ENCODE measurements around the gene FKBP14.
A peak's percentile ranks its signal among the peaks of the same experiment; 100 is the strongest.

FKBP14 gene

DNA sequence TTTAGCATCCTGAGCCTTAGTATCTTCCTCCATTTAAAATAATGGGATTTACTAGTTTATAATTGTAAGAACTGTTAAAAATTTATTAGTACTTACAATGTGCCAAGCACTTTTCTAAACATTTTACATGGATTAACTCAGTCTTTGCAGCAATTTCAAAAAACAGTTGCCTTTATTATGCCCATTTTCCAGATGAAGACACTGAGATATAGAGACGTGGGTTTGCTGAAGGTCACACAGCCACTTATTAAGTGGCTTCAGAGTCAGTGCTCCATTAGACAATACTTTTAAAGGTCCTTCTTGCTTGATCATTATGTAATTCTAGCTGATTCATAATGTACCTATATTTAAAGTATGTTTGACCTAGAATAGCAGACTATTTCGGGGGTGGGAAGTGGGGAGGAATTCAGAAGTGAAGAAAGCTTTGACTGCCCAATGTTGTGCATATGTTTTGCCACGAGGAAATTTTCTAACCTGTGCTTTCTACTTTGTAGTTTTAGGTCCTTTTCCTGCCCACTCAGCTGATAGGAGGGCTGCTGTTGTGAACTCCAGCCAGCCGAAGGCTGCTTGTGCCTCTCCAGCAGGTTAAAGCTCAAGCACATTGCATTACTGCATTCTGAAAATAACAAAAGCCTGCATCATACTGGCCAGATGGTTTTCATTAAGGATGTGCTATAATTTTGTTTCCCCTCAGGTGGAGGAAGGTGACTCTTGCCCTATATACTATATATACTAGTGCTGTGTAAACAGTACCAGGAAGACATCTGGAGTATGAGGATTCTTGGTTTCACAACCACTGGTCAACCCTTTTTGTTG lies 6.0 kb upstream of the FKBP14 start:
- no peak for DNase-seq

DNA sequence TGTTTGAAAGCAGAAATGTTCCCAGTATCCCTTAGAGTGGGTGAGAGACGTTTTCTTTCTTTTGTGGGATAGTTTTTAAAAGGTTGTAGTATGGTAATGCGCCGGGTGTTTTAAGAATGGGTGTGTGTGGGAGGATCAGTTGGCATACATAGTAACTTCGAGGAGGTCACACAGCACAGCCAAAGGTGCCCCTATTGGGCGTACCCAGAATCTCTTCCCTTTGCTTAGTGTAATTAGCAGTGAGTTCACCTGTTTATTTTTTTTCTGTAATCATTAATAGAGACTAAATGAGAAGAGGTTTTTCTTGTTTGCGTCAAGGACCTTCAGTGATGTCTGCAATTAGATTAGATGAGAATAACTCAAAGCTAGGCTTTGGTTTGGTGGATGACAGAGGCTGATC lies 3.2 kb upstream of the FKBP14 start:
- no peak for DNase-seq

DNA sequence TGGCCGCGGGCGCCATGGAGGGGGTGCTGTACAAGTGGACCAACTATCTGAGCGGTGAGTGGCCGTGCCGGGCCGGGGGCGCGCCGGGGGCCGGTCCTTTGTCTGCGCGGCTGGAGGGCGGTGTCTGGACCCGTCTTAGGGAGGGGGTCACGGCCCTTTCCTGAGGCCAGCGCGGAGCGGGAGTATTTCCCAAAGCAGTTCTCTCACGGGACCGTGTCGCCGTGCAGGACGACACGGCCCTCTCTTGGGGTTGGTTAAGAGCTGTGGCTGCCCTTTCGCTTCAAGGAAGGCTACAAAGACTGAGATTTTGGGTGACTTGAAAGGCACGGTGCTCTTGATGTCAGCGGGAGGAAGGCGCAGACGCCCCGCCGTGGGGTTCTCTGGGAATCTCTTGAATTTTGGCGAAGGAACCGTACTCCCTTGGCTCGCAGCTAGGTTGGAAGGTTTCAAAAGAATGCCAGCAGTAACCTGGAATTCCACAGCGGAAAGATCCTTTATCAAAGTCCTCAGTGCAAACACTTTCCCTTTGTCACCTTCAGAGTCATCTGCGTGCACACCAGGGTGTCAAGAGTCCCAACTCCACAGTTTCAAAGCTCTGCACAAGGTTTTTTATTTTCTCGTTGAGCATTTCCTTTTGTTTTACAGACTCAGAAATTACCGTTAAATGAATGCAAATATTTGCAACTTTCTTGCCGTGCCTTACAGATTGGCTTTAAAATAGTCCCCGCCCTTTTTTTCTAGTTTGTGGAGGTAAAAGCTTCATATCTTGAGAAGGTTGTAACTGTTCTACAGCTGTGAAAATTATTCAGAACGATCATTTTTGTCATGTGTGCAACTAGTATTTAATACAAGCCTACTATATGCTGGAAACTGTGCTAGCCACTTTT lies 2.5 kb upstream of the FKBP14 start:
- DNase-seq: peak; percentile 33

DNA sequence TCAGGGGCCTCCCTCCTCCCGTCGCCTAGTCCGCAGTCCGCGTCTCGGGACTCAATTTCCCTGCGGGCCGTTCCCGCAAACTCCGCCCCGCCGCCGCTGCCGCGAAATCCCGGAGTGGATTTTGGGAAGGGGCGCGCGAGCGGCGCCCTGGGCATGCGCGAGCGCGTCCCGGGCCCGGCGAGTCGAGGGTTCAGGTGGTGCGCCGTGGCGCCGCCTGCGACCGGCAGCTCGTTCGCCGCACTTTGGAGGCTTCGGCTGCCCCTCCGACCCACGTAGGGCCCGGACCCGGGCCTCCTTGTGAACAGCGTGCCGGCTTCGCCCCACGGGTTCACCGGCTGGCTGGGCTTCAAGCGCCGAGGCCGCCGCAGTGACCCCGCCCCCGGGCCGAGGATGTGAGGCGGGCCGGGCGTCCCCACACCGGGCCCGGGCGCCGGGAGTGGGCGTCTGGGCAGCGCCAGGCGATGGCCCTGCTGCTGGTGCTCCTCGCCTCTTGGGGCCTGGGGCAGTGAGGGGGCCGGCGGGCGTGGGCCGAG lies 1.8 kb upstream of the FKBP14 start, which contains the start of gene PLEKHA8:
PLEKHA8 (plus strand) TSS at position 197 of the 533 bp plus-strand sequence. CDS start 351 bp downstream, outside the sequence.
- DNase-seq: peak; percentile 92

DNA sequence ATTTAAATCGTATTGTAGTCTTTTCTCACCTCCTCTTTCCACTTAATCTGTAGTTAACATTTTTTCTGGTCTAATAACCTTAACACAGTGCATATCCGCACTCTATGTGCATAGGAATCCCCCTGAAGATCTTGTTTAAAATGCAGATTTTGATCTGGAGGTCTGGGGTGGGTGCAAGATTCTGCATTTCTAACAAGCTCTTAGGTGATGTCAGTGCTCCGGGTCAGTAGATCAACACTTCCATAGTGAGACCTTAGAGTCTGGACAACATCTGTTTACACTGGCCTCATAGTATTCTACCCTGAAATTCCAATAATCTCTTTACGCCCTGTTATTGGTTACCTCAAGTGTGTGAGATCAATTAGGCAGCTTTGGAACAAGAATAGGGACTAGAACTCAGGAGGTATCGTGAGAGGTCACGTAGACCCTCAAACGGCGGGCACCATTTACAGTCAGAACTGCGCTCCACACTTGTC lies 1.3 kb upstream of the FKBP14 start:
- no peak for DNase-seq

DNA sequence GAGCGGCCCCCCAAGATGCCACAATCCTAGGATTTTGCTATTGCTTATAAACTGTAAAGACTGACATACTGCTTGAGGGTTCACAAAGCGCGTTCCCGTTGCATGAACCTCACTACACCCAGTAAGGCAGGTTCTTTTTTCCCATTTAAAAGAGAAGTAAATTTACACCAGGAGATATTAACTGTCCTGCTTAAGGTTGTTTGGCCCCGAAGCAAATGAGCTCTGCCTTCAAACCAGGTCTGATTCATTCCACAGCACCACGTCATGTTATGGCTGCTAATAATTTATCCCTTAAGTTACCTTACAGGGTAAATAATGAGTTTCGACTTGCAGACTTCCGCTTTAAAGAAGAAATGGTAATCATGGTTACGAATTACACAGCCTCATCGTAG lies 559 bp upstream of the FKBP14 start:
- DNase-seq: no peak

DNA sequence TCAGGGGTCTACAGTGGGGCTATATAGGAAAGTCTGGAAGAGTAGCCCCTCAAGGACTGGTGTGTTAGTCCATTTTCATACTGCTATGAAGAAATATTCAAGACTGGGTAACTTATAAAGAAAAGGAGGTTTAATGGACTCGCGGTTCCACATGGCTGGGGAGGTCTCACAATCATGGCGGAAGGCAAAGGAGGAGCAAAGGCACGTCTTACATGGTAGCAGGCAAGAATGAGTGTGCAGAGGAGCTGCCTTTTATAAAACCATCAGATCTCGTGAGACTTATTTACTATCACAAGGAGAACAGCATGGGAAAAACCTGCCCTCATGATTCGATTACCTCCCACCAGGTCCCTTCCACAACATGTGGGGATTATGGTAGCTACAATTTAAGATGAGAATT lies 3.0 kb downstream of the FKBP14 start:
- DNase-seq: no peak

DNA sequence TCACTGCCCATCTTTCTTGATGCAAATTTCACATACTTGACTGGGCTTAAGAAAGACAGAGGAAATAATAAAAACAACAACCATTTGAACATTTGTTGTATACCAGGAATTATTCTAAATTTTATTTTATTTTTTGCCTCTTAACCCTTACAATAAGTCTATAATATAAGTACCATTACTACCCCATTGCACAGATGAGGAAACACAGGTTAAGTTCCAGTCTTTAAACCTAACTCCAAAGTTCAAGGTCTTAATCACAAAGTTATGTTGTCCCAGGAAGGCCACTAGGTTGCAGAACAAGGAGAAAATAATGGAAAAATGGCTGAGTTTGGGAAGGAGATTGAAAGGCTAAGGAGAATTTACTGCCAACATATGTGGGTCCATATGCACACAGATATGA lies 3.5 kb downstream of the FKBP14 start:
- no peak for DNase-seq

DNA sequence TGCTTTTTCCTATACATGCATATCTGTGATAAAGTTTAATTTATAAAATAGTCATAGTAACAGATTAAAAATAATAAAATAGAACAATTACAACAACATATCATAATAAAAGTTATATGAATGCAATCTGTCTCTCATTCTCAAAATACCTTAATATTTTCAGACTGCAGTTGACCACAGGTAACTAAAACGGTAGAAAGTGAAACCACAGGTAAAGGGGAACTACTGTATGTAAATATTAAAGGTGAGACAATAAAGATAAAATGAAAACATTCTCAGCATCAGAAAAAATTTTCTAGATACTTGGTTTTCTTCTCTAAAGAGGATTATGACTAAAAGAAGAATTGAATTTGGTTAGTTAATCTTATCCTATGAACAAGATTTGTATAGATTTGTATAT lies 6.0 kb downstream of the FKBP14 start:
- no peak for DNase-seq

DNA sequence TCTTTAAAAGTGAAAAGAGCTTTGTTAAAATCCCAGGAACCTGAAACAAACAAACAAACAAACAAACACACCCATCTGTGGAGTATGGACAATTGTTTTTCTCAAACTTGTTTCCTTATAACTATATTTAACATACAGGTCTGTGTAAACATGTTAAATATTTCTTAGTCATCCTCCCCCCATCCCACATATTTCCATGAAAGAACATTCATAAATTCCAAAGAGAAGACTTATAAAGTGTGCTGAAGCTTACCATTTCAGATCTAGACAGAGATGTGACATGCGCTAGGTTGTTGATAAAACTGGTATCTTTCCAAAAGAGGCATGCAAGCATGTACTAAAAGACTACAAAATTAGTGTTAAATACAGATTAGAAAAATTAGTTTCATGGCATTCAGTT lies 6.5 kb downstream of the FKBP14 start:
- no peak for DNase-seq

DNA sequence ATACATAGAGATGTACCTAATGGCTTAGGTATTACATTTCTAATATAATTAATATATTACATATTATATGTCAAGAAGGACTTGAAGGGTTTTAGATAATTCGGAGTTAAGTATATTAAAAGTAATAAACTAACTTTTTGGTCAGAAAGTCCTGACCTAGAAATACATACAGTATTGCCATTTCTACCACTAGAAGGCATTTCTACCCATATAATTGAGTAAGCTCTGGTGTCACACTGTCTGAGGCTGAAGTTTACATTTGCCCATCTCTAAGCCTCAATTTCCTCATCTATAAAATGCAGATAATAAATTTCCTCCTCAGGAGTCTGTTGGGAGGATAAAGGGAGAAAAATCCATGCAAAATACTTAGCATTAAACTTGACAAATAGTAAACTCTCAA lies 7.1 kb downstream of the FKBP14 start:
- DNase-seq: no peak

DNA sequence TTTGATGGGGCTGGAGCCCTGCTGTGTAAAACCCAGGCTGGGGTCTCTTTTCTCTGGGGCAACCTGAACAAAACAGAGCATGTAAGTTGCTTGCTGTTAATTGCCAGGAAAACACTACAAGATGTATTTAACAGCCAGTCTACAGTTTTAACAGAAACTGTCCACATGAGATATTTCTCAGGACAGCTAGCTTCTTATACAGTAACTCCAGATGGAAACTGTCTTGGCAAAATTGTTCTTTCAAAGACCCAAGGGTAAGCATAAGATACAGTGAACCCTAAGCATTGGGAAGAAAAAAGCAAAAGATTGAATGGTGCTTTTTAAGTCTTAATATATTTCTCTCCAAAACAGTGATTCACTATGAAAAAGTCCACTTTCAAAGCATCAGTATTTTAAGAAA lies 8.1 kb downstream of the FKBP14 start:
- no peak for DNase-seq

DNA sequence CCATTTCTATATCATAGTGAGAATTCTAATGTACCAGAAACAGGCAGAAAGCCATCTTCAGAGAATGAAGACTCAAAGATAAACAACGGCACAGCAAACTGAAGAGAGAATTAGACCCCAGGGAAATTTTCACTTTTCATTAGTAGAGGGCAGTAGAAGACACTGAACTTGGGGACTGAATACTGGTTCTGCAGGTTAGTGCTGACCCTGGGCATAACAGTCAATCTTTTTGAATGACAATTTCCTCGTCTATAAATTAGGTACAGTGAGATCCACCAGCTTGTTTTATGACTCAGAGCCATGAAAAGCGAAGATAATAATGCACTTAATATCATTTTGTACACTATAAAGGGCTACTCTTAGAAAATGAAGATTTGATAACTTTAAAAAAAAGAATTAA lies 13.7 kb downstream of the FKBP14 start:
- DNase-seq: no peak

DNA sequence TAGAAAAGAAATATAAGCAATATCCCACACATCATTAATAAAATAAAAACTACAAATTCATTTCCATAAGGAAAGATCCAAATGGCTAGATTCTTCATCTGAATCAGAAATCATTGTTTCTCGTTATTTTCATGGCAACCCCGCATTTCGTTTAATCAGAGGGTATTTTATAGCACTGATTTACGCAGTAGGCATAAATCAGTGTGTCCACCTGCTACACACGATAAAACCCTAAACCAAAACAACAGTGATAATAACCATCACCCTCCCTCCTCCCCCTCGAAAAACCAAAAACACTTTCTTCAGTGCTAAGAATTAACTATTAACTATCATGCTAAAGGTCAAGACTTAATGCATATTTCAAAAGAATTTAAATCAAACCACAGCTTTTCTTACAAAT lies 16.5 kb downstream of the FKBP14 start:
- no peak for DNase-seq

DNA sequence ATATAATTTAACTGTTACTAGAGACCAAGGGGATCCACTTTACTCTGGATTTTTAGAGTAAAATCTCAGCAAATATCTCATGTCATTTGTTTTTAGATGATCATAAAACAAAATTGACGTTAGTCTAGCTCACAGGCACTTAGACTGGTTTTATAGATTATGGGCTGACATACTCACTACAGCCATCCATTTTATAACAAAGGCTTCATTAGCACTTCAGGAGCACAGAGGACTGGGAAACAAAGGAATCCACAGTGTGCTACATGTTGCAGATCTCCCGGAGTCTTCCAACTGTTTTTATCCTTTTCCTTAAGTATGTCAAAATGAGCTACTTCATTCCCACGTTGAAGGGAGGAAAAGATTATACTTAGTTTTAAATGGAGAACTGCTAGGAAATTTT lies 21.0 kb downstream of the FKBP14 start:
- no peak for DNase-seq

DNA sequence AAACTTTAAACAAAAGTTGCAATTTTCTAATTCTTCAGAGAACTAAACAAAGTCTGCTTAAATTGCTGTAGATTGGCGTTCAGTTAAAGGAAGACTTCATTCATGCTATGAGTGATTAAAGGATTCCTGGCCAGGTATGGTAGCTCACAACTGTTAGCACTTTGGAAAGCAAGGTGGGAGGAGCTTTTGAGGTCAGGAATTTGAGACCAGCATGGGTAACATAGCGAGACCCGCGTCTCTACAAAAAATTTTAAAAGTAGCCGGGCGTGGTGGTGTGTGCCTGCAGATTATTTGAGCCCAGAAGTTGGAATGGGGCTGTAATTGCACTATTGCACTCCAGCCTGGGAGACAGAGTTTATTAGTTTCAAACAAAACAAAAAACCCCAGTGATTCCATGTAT lies 23.4 kb downstream of the FKBP14 start:
- no peak for DNase-seq

DNA sequence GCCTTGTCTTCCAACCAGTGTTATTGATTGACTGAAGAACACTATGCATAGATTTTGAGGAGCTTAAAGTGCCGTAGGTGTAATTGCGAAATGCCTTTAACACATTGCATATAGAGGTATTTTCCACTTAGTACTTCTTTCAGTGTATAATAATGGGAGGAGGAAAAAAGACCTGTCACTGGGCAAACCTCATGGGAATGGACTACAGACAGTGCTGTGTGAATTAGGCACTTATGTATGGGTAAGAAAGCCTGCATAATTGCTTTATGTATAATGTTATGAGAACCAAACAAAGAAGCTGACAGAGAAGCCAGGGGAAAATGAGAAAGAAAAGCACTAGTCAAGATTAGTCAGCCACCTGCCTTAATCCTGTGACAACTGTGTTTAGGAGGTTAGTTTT lies 24.5 kb downstream of the FKBP14 start:
- peak; percentile 31 for DNase-seq

DNA sequence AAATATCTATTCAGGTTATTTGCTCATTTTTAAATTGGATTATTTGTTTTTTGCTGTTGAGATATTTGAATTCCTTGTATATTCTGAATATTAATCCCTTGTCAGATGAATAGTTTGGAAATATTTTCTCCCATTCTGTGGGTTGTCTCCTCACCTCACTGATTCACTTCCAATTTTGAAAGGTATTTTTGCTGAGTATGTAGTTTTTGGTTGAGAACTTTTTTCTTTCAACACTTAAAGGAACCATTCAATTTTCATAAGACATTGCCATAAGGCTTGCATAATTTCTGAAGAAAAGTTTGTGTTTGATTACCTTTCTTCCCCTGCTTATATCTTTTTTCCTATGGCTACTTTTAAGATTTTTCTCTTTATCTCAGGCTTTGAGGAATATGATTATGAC lies 28.0 kb downstream of the FKBP14 start:
- no peak for DNase-seq

DNA sequence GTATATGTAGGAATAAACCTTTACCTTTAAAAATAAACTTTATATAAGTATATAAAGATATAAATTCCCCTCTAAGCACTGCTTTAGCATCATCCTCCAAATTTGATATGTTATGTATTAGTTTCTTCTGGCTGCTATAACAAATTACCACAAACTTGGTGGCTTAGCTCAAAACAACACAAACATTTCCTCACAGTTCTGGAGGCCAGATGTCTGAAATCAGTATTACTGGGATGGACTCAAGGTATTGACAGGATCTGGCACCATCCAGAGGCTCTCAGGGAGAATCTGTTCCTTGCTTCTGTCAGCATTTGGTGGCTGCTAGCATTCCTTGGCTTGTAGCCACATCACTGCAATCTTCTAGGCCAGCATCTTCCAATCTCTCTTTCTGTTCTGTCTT lies 30.2 kb downstream of the FKBP14 start:
- DNase-seq: no peak

DNA sequence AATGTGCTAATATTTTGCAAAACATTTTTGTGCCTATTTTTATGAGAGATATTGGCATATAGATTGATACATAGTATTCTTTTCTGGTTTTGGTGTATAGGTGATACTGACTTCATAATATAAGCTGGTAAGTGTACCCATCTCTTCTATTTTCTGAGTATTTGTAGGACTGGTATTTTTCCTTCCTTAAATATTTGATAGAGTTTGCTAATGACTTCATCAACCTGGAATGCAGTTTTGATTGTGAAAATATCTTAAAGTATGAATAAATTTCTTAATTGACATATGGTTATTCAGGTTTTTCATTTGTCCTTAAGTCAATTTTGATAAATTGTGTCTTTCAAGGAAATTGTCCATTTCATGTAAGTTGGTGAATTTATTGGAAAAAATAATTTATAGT lies 30.9 kb downstream of the FKBP14 start:
- DNase-seq: no peak

DNA sequence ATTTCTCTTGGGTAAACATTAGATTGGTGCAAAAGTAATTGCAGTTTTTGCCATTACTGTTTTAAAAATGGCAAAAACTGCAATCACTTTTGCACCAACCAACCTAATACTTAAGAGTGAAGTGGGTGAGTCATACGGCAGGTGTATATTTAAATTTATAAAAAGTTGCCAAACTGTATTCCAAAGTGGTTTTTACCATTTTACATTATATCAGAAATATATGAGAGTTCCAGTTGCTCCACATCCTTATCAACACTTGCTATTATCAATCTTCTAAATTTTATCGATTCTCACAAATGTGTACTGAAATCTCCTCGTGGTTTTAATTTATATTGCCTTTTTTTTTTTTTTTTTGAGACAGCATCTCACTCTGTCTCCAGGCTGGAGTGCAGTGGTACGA lies 33.4 kb downstream of the FKBP14 start:
- no peak for DNase-seq

DNA sequence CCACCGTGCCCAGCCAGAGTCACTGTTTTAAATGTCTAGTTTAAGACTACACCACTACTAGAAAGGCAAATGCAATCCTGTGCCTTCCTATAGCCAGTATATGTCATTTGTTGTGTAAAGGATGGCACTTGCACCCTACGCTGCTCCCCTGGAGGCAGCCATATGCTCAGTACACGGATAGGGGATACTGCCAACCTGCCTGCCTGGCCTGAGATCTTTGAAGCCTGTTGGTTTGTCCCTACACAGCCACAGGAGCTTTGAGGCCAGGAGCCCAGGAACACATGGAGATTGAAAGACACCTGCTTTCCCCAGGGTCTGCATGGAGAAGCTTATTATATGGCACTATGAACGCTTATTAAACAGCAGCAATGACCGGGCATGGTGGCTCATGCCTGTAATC lies 34.6 kb downstream of the FKBP14 start:
- no peak for DNase-seq

DNA sequence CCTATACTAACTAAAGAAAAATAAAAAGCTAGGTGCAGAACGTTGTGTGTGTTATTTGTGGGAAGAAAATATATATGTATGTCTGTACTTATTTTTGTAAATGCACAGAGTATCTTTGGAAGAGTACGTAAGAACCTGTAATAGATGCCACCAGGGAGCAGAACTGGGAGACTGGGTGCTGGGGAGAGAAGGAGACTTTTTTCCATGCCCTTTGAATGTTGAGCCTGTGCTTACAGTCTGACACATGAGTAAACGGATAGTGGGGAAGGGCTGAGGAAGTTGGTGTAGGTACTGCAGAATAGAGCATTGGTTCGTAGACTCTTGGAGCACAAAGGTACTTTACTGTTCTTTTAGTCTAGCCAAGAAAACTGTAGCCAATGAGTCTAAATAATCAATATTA lies 35.6 kb downstream of the FKBP14 start:
- no peak for DNase-seq
